Superior temporal gyrus (tissue), 1 donor: ENCODE data around the gene KRTAP6-2.

Source experiments
- DNase-seq: peaks from one replicate; pipeline ENCODE4 v3.0.0-alpha.2; 2016; ENCODE audit errors: extremely low spot score

The KRTAP6-2 gene

DNA sequence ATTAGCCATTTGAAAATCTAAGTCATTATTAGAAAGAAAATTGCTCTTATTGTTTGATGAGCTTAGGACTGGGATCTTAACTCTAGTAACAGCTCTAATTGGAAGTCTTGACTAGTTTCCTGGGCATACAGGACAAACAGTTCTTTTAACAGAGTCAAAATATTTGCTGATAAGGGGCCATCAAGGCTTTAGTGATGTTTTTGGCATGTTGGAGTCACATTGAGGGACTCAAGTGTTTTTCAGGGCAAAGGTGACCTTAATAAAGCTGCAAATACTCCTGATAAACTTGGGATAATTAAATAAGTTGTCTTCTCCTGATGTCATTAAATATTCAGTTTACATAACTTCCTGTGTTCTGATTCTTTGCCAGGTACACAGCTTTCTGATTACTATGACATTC is 31.1 kb downstream of the KRTAP6-2 start:
- DNase-seq, result no peak

DNA sequence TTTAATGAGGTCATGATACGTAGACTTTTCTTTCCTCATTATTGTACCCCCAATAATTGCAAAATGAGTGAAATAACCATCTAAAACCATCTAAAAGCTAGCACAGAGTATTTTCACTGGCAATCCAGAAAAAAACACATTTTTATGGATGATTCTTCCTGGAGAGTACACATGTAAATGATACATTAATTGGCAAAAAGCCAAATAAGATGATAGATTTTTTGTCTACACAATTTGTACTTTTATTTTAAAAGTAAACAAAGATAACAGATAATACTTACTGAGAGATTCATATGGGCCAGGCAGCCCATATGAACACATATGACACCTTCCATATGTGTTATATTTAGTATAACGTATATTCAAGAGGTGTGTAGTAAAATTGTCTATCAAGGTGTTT is 35.1 kb downstream of the KRTAP6-2 start:
- DNase-seq, result no peak

DNA sequence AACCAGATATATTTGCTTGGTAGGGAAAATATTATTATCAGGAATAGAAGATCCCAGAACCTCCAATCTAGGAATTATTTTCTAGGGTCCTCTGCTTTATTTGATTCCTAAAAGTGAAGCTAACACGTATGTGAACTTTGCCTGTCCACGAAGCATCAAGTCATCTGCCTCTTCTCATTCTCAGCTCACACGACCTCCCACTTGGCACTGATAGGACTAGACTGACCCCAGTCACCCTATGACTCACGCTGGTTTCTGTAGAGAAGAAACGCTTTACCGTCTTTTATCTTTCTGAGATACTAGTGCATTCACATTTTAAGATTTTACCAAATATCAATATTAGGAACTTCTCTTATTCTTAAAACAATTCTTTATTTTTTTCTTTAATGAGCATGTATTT is 35.6 kb downstream of the KRTAP6-2 start:
- no peak for DNase-seq

DNA sequence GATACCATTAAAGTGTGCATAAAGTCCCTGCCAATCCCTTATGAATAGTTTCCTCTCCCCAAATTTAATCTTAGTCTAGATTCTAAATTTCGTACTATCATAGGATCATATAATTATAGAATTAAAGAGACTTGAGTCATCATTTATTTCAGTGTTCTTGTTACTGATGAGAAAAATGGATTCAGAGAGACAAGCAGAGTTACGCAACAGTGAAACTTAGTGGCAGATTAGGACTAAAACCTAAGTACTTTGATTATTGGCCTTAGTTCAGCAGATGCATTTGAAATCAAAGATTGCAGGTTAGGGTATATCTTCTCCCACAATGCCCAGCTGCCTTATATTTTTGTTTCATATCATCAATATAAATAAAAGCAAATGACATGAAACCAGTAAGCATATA is 36.7 kb downstream of the KRTAP6-2 start:
- no peak for DNase-seq

DNA sequence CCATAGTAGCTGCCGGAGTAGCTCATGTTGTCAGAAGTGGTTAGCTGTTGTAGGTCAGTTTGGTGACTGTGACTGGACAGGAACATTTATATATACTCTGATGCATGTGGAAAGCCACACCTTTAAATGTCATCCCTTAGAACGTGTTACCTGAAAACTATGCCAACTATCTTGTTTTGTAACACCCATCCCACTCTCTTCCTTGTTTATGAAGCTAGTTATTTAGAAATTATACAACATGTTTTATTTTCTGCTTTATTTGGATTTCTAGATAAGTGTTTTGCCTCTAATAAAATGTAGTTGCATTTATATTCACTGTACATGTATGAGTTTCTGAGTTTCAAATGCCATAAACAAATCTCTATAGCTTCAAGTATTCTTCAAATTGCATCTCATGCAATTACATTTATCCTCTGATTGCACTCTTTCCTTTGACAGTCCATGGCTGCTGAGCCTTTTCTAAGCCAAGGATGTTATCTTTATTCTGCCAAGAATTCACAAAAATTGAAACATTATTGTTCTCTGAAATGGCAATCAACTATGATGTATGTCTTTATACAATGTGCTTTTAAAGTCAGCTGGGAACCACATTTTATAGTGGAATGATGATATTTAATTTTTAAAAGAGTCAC is 37.3 kb downstream of the KRTAP6-2 start, which contains the start of gene KRTAP19-7:
Gene KRTAP19-7 (minus strand): TSS at position 51 of the 632 bp plus-strand sequence. CDS start 25 bp downstream, at position 26.
- DNase-seq, result no peak

DNA sequence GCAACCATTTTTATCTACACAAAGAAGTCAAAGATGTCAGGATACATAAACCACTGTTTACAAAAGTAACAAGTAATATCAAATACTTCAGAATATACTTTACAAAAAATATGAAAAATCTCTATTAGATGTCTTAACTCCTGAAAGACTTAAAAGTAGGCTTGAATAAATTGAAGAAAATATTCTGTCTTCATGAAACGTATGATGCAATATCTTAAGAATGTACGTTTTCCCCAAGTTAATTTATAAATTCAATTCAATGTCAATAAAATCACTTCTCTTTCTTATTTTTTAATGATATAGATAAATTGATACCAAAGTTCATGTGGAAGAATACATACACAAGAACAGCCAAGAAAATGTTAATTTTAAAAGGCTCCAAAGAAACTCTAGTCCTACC is 43.6 kb downstream of the KRTAP6-2 start:
- DNase-seq, result no peak

DNA sequence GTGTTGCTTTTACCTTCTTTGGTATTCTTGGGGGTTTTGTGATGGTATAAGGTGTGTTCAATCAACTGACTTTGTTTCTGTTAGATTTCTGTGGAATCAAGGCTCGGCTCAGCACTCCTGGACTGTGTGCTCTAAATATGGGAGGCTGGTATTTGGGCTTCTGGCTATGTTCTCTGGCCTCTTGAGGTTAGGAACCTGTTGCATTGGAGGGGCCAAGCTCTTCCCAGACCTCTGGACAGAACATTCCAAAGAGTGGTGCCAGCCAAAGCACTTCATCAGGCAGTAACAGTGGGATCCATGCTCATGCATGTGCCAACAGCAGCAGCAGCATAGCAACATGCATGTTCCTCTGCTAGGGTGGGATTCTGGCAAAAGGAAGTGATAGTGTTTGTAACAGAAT is 45.9 kb downstream of the KRTAP6-2 start:
- no peak for DNase-seq
